Measurements from ENCODE around the gene HES1.
"Not testable (repeated sequence)": the region's sequence is repeated elsewhere in the genome, so short reads cannot be mapped to it uniquely, and the experiment has no call there.

HES1 gene

DNA sequence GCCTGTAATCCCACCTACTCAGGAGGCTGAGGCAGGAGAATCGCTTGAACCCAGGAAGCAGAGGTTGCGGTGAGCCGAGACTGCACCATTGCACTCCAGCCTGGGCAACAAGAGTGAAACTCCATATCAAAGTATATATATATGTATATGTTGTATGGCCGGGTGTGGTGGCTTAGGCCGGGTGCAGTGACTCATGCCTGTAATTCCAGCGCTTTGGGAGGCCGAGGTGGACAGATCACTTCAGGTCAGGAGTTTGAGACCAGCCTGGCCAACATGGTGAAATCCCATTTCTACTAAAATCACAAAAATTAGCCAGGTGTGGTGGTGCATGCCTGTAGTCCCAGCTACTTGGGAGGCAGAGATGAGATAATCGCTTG is 7.0 kb upstream of the HES1 start:
- DNase-seq: not testable (repeated sequence)

GRCh38 chr3:194129581-194130133 is 6.3 kb upstream of the HES1 start:
- no peak for DNase-seq

DNA sequence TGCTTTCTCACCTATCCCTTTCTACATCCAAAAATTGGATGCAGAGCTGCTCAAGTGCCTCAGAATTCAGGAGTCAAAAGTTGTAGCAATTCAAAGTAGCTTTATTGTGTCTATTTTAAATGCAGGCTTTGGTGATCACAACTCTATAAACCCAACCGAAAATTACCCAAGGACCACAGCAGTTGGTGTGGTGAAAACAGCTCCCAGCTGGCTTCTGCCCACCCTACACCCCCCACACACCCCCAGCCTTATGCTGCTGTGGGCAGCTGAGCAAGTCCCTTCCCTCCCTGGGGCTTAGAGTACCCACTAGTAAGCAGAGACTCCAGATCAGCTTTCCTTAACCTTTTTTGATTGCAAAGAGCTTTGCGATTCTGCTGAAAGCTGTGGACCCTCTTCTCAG is 5.8 kb upstream of the HES1 start:
- no peak for DNase-seq

- DNase-seq: no peak
These were observed 5.0 kb upstream of the HES1 start for GRCh38 chr3:194130807-194131589.

GRCh38 chr3:194132465-194133286 is 3.3 kb upstream of the HES1 start:
- DNase-seq: no peak

GRCh38 chr3:194133661-194134230 is 2.2 kb upstream of the HES1 start:
- peak in 1 of 2 experiments; percentile 30 for DNase-seq

- peak; percentile 52 to 61 for DNase-seq
These were observed 1.7 kb upstream of the HES1 start for GRCh38 chr3:194134231-194134756.

DNA sequence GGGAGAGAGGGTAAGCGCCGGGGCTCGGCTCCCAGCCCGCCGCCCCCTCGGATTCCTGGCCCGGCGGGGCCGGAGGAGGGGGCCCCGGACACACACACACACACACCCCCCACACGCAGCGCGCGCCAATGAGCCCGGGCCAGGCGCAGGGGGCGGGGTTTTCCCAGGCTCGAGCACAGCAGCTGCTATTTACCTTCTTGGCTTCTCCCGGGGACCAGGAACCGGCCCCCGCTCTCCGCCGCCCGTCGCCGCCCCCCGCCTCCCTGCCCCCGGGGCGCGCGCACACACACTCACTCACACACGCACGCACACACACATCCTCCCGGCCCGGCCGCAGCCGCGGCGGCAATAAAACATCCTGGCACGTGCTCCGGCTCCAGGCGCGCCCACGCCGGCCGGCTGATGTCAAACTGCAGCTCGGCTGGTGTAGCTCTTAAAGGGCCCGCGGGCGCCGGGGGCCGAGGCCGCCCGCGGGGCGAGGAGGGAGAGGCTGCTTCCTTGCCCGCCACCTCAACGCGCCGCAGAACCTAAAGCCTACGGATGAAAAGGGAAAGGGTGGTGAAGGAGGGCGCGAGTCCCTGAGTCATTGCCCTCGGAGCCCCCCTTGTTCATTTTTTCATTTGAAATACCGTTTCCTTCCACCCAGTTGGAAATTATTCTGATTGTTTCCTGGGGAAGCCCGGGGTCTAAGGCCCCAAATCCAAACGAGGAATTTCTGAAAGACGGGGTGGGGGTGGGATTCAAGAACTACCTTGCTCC is 1.0 kb upstream of the HES1 start:
- peak; percentile 79 to 84 for DNase-seq

- DNase-seq: no peak
These were observed 487 bp upstream of the HES1 start for GRCh38 chr3:194135516-194135805.

DNA sequence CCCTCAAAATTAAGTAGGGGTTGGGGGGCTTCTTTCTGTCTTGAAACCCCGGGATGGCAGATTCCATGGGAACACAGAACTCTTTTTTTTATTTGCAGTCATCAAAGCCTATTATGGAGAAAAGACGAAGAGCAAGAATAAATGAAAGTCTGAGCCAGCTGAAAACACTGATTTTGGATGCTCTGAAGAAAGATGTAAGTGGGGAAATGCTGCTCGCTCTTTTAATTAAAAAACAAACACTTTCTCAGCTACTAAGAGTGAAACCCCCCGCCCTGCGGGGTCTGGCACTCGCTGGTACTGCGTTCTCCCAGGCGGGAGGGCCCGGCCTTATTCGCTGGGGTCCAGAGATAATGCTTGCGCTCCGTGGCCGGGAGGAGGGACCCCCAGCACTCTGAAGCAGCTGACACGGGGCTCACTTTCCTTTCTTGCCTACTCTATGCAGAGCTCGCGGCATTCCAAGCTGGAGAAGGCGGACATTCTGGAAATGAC is 615 bp downstream of the HES1 start:
- no peak for DNase-seq

DNA sequence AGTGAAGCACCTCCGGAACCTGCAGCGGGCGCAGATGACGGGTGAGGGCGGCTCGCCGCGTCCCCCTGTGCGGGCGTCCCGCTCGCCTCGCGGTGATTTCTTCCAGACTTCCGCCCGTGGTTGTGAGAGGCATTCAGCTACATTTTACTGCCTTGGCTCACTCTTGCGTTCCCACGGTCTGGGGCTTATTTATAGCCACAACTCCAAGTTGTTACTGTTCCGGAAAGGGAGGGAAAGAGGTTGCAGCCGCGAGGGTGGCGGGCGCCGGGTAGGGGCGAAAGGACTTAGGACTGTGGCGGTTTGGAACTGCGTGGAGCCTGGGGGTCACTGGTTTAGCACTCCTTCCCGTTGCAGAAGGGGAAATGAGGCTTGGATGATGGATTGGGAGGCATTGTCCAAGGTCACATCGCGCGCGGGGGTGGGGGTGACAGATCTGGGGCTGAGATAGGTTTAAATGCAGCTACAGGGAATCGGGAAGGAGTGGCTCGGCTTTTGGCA is 1.1 kb downstream of the HES1 start:
- peak; percentile 11 to 16 for DNase-seq

DNA sequence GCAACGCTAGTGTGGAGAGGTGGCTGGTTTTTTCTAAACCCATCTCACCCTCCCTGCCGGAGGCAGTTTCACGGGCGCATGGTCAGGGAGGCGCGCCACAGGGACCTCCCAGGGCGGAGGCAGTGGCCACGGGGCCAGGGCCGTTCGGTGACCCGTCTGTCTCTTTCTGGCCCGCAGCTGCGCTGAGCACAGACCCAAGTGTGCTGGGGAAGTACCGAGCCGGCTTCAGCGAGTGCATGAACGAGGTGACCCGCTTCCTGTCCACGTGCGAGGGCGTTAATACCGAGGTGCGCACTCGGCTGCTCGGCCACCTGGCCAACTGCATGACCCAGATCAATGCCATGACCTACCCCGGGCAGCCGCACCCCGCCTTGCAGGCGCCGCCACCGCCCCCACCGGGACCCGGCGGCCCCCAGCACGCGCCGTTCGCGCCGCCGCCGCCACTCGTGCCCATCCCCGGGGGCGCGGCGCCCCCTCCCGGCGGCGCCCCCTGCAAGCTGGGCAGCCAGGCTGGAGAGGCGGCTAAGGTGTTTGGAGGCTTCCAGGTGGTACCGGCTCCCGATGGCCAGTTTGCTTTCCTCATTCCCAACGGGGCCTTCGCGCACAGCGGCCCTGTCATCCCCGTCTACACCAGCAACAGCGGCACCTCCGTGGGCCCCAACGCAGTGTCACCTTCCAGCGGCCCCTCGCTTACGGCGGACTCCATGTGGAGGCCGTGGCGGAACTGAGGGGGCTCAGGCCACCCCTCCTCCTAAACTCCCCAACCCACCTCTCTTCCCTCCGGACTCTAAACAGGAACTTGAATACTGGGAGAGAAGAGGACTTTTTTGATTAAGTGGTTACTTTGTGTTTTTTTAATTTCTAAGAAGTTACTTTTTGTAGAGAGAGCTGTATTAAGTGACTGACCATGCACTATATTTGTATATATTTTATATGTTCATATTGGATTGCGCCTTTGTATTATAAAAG is 1.8 kb downstream of the HES1 start:
- DNase-seq: peak; percentile 38 to 50

- DNase-seq: no peak
These were observed 2.8 kb downstream of the HES1 start for GRCh38 chr3:194138732-194139070.

DNA sequence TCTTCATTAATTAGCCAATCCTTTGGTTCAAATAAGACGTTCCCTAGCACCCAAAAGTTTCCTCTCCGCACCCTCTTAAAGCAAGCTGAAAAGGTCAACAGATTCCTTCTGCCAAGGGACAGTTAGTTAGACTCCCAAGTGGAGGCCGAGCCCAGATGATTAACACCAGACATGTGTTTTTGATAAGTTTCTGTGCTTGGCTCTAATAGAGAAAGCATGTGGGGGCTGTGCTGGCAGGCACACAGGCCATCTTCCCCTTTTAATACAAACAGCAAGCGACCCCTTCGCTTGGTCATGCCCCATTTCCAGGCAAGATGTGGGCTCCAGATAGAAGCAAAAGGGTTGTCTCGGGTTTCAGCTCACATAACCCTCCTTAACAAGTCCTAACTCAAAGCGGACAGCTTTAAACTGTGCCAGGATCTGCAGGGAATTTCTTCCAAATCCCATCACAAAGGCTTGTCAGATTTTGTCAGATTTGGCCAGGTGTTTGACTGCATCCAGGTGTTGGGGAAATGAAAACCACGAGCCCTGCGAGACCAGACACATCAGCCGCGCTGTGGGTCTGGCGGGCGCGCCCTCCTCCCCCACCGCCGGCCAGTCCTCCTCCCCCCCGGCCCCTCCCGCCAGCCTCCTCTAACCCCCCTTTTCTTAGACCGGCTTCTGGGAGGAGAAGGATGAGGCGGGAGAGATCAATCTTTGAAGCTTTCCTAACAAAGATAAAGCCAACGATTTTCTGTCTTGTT is 3.3 kb downstream of the HES1 start:
- no peak for DNase-seq

DNA sequence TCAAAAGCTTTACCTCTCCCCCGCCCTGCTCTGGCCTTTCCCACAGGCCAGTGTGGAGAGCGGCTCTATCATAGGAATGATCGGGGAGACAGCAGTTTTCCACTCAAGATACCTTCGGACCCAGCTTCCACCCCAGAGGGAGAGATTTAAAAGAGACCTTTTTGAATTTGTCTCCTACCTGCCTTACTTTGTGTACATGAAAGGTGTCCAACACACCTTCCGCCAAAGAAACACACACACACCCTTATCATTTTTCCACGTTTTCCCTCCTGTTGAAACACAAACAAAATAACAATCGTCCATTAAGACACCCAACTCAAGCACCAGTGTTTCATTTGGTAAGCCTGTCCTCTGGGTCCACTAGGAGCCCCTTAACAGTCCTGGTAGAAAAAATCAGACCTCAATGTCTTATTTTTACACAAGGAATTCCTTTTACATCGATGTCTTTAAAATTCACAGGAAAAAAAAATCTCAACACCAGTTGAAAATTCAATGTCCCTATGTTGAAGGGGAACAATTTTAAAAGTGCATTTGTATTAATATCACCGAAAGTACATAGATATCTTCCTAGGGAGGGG is 4.0 kb downstream of the HES1 start:
- no peak for DNase-seq

GRCh38 chr3:194140520-194141414 is 4.8 kb downstream of the HES1 start:
- DNase-seq: peak in 1 of 2 experiments; percentile 14

GRCh38 chr3:194141415-194142155 is 5.6 kb downstream of the HES1 start:
- peak; percentile 76 for DNase-seq

Measured in stimulated activated CD4-positive, alpha-beta T cell treated with anti-CD3 and anti-CD28 coated beads, Interleukin-4, amount 100 ng/mL, for 4 hours (primary cell).